Upper lobe of left lung (tissue), 4 donors: Measurements from ENCODE around the gene HPDL.

Source experiments
- POLR2A ChIP-seq, 4 donors: fragments of 450-650 bp; IDR thresholded peaks; one replicate each; pipeline ENCODE4 v1.5.1; 2016 to 2017; ENCODE audit warnings: antibody characterized with exemption in 4 of 4, mild to moderate bottlenecking in 2 of 4
- POLR2AphosphoS5 ChIP-seq, 2 donors: sonication (generic); formaldehyde crosslinking; IDR thresholded peaks; one replicate each; pipeline ENCODE4 v1.5.1; 2017; ENCODE audit warnings: antibody characterized with exemption in 2 of 2
- TF ChIP-seq, protein P1 (sequence below), 6 experiments: fragments of 450-650 bp in 4 of 6; fragments of 200-600 bp in 2 of 6; sonication (generic) in 2 of 6; IDR thresholded peaks; one replicate each; pipeline ENCODE4 v1.5.1; 2016 to 2019; ENCODE audit warnings: antibody characterized with exemption in 6 of 6

DNA sequence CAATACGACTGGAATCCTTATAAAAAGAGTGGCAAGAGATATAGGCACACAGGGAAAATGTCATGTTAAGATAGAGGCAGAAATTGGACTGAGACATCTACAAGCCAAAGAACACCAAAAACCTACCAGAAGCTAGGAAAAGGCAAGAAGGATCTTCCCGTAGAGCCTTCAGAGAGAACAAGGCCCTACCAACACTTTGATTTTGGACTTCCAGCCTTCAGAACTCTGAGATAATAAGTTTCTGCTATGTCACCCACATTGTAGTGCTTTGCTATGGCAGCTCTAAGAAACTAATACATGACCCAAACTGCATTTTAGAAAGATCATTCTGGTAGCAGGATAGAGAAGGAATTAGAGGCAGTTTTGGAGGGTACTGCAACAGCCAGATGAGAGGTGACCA is 37.6 kb downstream of the HPDL start:
- no peak for TF ChIP-seq POLR2A (IDR thresholded peaks at IDR 0.05)
- TF ChIP-seq, protein P1, sequence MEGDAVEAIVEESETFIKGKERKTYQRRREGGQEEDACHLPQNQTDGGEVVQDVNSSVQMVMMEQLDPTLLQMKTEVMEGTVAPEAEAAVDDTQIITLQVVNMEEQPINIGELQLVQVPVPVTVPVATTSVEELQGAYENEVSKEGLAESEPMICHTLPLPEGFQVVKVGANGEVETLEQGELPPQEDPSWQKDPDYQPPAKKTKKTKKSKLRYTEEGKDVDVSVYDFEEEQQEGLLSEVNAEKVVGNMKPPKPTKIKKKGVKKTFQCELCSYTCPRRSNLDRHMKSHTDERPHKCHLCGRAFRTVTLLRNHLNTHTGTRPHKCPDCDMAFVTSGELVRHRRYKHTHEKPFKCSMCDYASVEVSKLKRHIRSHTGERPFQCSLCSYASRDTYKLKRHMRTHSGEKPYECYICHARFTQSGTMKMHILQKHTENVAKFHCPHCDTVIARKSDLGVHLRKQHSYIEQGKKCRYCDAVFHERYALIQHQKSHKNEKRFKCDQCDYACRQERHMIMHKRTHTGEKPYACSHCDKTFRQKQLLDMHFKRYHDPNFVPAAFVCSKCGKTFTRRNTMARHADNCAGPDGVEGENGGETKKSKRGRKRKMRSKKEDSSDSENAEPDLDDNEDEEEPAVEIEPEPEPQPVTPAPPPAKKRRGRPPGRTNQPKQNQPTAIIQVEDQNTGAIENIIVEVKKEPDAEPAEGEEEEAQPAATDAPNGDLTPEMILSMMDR (IDR thresholded peaks at IDR 0.05): no peak
- no peak for TF ChIP-seq POLR2AphosphoS5 (IDR thresholded peaks at IDR 0.05)
